Stimulated activated CD8-positive, alpha-beta memory T cell treated with anti-CD3 and anti-CD28 coated beads, Interleukin-4, amount 100 ng/mL, for 4 hours (primary cell): Measurements from ENCODE around the gene NDUFS4.
"Not testable (repeated sequence)": the region's sequence is repeated elsewhere in the genome, so short reads cannot be mapped to it uniquely, and the experiment has no call there.

Source experiments
- DNase-seq, 2 donors: peaks; one replicate each; pipeline ENCODE4 v3.0.0-alpha.2; 2020; ENCODE audit warnings: low read depth in 2 of 2, low spot score in 1 of 2

Gene NDUFS4

DNA sequence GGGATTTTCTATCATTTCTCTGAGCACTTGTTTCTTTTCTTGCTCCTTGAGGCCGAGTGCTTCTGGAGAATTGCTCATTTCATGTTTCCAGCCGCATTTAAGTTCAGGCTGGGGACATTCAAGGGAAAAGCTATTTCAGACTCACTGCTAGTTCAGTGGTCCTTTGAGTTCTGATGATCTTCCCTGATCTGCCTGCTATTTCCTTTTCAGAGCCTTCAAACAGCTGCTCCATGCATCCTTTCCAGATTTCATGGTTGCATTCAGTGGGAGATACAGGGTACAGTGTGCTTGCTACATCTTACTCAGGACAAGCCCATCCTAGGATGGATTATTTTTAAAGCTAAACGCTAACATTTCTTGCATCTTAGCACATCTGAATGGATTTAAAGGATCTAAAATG lies 14.7 kb downstream of the NDUFS4 start:
- no peak for DNase-seq

DNA sequence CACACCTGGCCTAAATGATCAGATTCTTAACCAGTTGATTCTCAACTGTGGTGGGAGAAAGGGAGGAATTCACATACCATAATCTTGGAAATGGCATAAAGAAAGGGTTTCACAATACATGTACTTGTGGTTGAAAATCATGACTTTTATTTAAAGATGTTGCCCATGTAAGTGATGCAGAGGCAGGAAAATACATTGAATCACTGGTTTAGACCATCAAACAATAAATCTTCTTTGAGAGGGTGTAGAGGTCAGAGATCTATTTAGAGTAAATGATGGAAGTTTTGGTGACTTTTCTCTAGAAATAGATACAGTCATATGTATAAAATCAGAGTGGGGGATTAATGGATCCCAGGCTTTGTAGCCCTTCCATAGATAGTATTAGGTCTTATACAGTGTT lies 15.4 kb downstream of the NDUFS4 start:
- no peak for DNase-seq

DNA sequence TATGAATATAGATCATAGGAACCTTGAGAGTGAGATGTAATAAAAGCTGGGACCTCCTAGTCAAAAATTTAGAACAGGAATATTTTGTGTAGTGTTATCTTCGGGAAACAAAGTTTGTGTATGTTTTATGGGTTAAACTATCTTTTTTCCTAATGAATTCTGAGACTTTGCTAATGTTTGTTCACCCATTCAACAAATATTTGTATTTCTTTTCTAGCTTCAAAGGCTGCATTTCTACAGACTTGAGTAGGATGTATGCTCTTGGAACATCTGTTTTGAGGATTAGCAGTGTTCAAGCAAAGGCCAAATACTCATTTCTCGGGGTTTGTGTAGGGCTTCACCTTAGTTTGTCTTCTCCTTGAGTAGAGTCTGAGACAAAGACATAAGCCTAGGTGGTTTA lies 16.2 kb downstream of the NDUFS4 start:
- DNase-seq, result no peak

GRCh38 chr5:53578854-53579253 lies 18.4 kb downstream of the NDUFS4 start:
- no peak for DNase-seq

- no peak for DNase-seq
Observed at GRCh38 chr5:53580547-53580946, 20.1 kb downstream of the NDUFS4 start.

GRCh38 chr5:53582225-53582624 lies 21.8 kb downstream of the NDUFS4 start:
- DNase-seq, result no peak

DNA sequence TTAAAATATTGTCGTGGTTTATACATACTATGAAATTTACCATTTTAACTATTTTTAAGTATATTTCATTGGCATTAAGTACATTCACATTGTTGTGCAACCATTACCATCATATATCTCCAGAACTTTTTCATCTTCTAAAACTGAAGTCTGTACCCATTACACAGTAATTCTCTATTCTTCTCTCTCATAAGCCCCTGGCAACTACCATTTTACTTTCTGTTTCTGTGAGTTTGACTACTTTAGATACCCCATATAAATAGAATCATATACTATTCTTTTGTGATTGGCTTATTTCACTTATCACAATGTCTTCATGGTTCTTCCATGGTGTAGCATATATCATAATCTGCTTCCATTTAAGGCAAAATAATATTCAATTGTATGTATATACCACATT lies 30.3 kb downstream of the NDUFS4 start:
- no peak for DNase-seq

DNA sequence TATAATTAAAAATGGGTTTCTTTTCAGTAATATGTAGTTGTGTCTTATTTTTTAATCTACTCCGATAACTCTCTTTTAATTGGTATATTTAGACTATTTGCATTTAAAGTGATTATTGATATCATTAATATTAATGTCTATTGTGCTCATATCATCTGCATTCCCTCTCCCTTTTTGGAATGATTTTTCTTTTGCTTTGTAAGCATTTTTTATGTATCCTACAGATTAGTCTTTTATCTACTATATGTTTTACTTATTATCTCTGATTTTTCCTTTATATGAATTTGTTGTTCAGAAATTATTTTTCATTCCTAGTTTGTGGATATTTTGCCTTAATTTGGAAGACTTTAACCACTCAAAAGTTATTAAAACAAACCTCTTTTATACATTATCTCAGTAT lies 34.0 kb downstream of the NDUFS4 start:
- DNase-seq, result no peak

DNA sequence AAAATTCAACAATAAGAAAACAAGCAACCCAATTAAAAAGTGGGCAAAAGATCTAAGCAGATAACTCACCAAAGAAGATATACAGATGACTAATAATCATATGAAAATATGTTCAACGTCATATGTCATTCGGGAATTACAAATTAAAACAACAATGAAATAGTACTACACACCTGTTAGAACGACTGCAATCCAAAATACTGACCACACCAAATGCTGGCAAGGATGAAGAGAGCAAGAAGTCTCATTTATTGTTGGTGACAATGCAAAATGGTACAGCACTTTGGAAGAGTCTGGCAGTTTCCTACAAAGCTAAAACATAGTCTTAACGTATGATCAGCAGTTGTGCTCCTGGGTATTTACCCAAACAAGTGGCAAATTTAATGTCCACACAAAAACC lies 37.5 kb downstream of the NDUFS4 start:
- no peak for DNase-seq

GRCh38 chr5:53601570-53601969 lies 41.1 kb downstream of the NDUFS4 start:
- no peak for DNase-seq

DNA sequence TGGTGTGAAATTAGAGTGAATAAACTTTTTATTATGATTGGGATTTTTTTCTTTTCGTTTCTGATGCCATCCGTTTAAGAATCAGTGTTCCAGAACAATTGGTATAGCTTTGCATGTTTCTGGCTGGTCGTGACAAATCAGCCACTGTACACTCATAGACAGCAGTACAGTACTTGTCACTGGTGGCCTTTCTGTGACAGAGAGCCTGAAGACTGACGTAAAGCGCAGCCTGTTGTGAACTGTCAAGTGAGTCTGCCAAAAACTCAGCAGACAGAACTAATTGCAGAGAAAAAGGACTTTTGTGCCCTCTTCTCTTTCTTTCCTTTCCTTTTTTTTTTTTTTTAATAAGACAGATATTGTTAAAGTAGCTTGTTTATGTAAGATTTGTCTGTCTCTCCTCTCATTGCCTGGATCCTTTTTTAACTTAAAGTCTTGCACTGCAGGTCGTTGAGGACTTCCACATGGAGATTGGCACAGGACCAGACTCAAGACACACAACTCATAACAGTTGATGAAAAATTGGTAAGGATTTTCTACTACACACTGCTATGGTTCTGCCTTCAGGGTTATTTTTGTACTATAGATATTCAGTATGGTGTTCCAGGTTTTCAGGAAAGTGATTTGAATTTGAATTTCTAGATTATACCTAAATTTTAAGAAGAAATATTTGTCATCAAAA lies 42.7 kb downstream of the NDUFS4 start:
- no peak for DNase-seq

DNA sequence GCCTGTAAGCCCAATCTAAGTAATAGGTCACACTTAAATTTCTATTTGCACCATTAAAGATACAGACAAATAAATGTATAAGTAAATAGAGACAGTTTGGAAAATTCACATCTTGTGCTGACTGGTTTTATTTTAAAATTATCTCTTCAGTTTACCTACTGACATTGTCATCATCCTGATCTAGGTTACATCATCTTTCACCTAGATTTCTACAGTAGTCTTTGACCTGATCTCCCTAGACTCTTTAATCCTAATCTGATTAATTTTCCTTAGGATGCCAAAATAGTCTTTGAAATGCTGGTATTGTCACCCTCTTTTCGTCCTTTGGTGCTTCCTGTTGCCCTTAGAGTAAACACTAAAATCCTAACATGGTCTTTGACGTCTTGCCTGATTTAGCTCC lies 43.9 kb downstream of the NDUFS4 start:
- no peak for DNase-seq

GRCh38 chr5:53607886-53608285 lies 47.4 kb downstream of the NDUFS4 start:
- no peak for DNase-seq

DNA sequence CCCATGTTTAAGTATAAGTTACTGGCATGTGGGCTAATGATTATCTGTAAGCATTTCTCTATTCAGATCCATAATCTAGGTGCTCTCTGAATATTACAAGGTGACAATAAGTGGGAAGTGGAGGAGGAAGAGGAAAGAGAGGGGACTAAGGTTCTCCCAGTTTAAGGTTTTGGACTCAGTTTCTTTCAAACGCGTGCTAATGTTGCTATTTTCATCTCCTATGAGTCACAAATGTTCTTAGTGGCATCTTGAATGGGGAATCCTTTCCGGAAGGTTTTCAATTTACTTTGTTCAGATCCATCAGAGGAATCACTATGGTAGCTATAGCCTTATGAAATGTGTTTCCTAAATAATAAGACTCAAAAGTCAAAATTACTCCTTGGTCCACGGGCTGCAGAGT lies 48.5 kb downstream of the NDUFS4 start:
- not testable (repeated sequence) for DNase-seq

DNA sequence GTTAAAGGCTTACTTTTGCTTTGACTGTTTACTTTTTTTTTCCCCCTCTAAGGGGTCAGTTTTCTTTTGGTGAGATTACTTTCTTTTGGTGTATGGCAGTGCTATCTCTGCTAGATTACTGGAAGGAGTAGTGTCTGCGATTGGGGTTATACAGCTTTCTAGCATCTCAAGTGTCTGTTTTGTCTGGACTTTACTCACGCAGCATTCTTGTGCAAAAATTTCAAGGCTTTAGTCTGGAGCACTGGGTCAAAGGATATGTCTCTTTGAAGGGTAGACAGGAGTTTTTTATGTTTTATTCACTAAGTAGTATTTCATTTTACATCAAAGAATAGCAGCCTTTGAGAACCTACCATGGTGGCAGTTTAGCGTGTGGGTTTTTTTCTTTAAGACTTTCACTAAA lies 52.6 kb downstream of the NDUFS4 start:
- no peak for DNase-seq

- no peak for DNase-seq
Observed at GRCh38 chr5:53613536-53613935, 53.1 kb downstream of the NDUFS4 start.

DNA sequence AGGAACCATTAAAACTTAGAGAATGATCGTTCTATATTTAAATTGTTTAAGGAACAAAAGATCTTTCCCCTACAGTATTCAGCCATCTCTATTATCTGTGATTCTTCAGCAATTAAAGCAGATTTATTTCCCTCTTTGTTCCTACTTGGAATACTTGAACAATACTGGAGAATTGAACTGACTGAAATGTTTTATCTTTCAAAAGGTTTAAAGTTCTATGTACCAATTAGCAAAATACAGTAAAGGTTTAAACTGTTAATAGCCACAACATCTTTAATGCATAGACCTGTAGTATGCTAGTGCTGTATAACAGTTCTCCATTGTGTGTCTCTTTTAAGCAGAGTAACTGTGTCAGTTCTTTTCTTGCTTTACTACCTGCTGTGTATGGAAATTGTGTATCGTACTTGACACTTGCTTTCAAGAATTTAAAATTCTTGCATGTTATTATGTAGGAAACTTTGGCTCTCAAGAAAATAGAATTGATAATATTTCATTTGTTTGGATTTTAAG lies 54.0 kb downstream of the NDUFS4 start:
- DNase-seq, result no peak

GRCh38 chr5:53616939-53617549 lies 56.6 kb downstream of the NDUFS4 start:
- no peak for DNase-seq

- DNase-seq, result no peak
Observed at GRCh38 chr5:53631251-53631650, 70.8 kb downstream of the NDUFS4 start.

DNA sequence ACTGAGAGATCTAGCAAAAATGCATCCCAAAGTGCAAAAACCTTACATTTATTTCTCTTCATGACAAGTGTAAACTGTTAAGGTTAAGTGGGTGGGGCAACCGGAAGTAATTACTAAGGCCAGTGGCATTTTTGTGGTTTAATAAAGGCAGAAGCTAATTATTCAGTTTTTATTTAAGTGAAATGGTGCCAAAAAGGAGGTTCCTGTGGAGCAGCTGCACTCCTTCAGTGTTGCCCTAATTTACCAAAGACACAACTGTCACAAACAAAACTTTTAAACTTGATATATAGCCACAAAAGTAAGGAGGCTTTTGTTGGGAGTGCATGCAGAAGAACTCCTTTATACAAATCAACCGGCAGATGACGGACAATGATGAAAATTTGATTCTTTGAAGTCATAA lies 81.6 kb downstream of the NDUFS4 start:
- no peak for DNase-seq

DNA sequence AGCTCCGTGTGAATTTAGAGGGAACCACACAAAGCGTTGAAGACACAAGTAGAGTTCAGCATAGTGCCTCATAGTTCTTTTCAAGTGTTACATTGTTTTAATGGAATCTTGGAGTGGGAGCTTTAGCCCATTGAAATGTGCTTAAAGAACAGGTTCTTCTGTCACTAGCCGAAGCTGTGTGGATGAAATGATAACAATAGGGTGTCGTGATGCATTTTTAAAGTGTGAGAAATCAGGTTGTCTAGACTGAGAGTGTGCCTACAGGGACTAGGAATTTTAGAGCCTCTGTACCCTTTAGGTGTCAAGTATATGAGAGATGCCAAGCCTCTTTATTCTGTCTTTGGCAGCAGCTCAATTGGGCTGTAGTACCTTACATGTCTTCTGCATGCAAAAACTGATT lies 83.0 kb downstream of the NDUFS4 start:
- no peak for DNase-seq

DNA sequence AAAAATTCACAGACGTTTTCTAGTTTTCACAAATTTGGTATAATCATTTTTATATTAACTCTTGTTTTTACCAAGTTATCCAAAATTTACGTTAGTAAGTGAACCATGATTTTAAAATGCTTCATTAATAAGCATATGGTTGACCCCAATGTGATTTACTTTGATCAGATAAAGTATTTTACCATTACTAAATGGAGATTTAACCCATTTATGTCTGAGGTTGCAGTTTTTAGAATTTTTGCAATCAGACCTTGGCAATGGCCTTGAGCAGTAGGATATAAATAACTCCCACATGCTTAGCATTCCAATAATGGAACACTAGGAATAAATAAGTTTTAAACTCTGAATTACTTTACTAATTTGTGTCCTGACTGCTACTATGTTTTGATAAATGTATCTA lies 84.6 kb downstream of the NDUFS4 start:
- DNase-seq, result no peak

DNA sequence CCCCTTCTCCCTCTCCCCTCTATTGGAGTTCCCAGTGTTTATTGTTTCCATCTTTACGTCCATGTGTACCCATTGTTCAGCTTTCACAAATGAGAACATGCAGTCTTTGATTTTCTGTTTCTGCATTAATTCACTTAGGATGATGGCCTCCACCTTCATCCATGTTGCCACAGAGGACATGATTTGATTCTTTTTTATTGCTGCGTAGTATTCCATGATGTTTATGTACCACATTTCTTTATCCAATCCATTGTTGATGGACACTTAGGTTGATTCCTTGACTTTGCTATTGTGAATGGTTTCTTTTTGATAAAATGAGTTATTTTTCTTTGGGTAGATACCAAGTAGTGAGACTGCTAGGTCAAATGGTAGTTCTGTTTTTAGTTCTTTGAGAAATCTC lies 88.9 kb downstream of the NDUFS4 start:
- DNase-seq, result no peak
